NCI-H1694 treated with DMSO at 0.1 percent for 48 hours (cell line): ENCODE results near the gene ONECUT3.
"Not testable (repeated sequence)": the region's sequence is repeated elsewhere in the genome, so short reads cannot be mapped to it uniquely, and the experiment has no call there.

Source experiments
- DNase-seq: peaks from one replicate; lab custom pipeline; 2025; lab: John Stamatoyannopoulos, UW

The ONECUT3 gene

DNA sequence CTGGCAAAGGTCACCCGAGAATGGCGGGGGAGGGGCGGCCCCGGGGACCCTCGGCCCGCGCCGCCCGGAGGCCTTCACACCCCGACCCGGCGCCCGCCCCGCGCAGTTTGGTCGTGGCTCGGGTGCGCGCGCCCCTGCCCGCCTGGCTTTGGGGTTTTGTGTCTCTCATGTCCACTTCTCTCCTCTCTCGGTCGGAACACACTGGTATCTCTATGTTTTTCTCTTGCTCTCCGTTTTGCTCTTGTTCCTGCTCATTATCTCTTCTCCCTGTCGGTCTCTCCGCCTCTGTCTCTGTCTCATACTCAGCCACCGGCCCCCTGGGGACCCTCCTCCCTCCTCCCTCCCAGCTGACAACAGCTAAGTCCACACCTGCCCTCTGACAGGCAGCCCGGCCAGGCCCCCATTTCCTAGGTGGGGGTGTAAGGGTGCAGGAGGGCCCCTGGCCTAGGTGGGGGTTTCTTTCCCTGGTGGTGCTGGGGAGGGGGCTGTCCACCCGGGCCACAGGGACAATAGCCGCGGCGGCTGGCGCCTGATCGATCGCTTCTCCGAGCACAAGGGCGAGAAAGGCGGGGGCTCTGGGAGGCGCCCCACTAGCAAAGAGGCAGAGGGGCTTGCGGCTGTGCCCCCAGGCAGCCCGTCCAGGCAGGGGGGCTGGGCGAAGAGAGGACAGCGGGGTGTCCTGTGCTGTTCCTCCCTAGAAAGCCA is 2.3 kb downstream of the ONECUT3 start:
- no peak for DNase-seq

DNA sequence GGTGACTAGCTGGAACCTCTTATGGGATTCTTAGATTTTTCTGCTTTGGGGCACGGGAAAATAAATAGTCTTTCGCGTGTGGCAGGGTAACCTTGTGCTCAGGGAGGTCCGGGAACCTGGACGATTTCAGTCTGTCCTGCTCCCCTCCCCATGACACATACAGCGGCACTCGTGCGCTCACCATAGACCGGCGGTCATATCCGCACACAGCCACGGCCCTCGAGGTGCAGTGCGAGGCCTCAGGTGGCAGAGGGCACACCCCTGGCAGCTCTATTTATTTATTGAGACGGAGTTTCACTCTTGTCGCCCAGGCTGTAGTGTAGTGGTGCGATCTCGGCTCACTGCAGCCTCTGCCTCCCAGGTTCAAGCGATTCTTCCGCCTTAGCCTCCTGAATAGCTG is 3.0 kb downstream of the ONECUT3 start:
- no peak for DNase-seq

DNA sequence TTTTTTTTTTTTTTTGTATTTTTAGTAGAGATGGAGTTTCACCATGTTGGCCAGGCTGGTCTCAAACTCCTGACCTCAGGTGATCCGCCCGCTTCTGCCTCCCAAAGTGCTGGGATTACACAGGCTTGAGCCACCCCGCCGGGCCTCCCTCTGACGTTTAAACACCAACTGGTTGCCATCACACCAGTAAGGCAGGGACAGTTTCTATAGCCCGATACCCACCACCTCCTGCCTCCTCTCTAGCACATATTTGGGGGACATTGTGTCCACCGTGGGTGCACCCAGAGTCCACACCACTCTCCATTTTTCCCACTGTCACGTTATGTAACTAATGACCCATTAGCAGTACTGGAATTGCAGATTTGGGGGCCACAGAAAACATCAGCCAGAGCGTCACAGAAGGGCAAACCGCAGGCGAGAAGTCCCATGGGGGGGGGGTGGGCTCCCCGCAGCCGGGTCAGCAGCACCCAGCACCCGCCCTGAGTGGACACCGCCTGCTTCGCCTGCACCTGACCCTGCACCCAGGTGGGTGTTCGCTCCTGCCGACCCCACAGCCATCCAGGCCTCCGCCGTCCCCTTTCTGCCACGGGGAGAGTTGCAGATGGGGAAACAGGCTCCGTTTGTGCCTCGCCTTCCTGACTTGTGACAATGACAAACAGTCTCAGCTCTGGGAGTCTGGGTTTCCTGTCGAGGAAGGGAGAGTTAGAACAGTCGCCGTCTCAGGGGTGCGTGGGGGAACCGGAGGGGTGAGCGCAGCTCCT is 3.6 kb downstream of the ONECUT3 start:
- no peak for DNase-seq

DNA sequence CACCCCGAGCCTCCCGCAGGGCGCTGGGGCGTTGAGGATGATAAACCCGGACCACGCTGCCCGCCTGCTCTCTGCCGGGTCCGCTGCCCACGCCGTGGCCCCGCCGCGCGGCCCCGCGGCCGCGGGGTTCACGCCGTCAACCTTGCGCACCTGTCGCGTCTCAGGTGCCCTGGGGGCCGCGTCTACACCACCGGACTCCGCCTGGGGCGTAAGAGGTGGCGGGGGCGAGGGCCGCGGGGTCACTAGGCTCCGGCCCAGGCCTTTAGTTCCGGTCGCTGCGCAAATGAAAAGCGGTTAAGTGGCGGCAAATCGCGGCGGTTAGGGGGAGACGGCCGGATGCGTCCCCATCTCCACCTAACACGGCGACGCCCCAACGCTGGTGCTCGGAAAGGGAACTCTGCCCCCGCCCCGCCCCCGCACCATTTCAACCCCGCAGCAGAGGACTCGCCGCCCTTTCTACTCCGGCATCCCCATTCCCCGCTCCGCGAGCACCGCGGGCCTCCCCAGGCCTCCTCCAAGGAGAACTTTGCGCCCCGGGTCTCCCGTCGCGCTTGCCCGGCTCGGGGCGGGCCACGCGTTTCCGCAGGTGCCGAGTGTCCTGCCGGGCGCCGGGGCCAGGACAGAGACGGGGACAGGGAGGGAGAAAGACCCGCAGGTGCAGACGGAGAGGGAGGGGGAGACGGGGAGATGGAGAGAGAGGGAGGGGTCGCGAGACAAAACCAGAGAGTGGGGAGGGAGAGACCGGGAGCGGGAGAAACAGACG is 4.3 kb downstream of the ONECUT3 start:
- DNase-seq = no peak

DNA sequence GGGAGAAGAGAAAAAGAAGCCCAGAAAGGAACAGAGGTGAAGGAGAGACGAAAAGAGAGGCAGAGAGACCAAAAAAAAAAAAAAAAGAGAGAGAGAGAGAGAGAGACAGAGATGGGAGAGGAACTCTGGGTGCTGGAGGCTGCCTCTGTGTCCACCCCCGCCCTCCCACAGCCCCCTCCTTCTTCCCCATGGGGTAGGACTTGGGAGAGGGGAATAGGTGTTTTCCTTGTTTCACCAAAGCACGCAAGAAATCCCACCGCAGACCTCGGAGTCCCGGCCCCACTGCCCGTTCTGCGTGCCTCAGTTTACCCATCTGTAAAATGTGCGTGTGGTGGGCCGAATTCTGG is 4.9 kb downstream of the ONECUT3 start:
- DNase-seq = no peak

DNA sequence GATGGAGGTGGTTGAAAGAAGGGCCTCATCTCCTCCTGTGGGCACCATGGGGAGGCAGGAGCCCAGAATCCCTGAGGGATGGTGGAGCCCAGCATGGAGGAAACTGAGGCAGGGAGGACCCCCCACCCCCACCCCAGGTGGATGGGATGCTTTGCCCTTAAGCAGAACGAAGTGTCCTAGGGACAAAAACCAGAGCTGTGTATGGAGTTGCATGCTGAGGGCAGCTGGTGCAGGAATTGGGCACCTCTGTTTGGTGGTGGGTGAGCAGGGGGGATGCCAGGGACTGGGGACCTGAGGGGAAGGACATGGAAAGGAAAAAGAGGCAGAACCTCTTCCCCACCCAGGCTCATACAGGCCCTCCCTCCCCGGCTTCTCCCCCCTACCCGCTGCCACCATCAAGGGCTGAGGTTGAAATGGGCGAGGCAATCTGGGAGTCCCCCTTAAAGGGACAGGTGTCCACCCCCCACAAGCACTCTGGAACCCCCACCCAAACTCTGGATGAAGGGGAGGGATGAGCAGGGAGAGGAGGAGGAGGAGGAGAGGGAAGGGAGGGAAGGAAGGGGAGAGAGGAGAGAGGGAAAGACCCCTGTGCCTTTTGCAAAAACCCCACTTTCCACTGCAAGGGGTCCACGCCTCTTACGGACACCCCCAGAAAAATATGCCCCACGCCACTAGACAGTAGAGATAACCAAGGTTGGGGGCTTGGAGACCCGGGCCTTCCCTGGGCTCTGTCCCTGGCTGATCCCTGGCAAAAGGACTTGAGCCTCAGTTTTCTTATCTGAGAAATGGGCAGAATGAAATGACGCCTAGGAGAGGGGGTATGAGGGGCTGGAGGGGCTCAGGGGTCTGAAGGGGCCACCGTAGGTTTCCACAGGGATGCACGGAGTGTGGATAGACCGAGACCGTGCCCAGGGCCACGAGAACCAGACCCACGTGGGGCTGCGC is 5.9 kb downstream of the ONECUT3 start:
- no peak for DNase-seq

DNA sequence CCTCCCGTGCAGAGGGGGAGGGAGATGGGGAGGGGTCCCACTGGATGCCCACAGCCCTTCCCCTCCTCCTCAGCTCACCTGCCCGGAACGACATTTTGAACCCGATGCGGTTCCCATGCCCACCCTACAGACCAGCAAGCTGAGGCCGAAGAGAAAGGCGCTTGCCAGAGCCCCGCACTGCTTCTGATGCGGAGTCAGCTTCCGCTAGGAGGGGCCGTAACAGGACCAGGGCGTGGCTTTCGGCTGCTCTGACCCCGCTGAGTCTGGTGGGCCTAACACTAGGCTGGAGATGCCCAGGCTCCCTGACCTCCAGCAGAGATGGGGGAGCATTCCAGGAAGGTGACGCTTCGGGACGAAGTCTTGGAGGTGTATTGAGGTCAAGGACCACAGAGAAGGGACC is 6.7 kb downstream of the ONECUT3 start:
- DNase-seq = no peak

DNA sequence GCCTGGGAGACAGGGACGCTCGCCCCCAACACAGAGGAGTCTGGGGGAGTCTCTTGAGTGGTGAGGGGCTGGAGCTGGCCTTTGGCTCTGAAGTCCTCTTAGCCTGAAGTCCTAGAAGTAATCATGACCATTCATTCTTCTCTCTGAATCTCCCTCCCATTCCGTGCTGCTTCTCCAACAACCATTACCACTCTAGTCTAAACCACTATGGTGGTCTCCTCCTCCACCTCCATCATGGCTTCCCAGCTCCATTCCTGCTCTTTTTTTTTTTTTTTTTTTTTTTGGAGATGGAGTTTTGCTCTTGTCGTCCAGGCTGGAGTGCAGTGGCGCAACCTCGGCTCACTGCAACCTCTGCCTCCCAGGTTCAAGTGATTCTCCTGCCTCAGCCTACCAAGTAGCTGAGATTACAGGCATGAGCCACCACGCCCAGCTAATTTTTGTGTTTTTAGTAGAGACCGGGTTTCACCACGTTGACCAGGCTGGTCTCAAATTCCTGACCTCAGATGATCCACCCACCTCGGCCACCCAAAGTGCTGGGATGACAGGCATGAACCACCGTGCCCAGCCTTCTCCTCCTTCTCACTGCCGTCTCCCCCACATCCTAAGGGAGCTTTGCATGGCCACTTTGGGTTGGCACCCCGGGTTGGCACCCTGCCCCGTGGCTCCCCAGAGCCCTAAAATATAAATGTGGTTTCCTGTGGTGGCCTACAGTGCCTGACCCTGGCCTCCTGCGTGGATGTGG is 7.7 kb downstream of the ONECUT3 start:
- not testable (repeated sequence) for DNase-seq

DNA sequence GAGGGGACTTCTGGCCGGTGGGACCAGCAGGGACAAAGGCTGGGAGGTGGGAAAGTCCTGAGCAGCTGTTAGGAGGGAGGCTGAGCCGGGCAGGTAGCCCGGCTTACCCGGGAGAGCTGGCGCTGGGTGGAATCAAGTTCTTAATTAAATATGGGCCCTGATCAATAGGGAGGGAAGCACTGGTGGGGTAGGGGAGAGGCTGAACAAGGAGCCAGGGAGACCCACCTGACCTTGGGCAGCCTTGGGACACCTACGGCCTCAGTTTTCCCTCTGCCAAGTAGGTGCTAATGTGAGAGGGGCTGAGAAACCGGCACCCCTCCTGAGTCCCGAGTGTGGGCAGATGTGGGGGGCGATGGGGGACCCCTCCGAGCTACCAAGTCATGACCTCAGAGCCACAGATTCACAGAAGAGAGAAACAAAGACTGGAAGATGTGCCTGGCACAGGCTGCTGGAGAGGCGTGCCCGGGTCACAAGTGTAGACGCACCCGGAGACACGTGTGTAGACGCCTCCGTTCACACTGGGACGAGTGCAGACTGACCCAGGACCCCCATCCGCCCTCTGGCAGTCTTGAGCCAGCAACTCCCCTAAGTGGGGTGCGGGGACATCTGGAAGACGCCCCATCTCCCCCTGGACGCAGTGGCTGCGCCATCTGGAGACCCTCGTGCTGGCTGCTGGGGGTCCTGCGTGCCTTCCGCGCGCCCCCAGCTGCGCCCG is 8.4 kb downstream of the ONECUT3 start:
- no peak for DNase-seq

DNA sequence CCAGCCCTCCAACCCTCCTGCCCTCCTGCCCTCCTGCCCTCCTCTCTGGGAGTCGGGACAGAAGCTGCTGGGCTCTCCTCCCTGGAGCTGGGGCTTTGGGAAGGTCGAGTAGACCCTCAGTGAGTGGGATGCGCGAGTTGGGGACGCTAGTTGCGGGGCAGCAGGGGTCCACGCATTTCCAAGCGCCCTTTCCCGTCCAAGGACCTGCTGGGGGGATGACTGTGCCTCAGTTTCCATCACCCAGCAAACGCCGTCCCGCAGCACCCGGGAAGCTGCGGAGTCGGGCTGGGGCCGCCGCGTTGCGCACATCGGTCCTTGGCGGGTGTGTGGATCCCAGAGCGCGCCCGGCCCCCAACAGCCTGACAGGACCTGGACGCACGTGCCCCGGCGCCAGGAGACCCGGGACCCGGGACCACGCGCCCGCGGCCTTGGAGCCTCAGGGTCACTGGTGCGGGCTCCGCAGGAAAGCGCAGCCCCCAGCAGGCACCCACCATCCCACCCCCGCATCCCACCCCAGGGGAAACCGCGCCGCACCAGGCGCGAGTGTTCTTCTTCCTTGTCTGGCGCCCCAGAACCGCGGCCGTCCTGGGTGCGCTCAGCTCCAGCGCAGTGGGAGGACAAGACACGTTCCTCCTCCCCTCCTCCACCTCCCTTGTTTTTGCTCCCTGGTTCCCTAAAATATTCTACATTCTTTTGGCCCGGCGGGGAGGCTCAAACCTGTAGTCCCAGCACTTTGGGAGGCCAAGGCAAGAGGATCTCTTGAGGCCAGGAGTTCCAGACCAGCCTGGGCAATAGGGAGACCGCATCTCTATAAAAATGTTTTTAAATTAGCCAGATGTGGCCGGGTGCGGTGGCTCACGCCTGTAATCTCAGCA is 9.2 kb downstream of the ONECUT3 start:
- DNase-seq = no peak

DNA sequence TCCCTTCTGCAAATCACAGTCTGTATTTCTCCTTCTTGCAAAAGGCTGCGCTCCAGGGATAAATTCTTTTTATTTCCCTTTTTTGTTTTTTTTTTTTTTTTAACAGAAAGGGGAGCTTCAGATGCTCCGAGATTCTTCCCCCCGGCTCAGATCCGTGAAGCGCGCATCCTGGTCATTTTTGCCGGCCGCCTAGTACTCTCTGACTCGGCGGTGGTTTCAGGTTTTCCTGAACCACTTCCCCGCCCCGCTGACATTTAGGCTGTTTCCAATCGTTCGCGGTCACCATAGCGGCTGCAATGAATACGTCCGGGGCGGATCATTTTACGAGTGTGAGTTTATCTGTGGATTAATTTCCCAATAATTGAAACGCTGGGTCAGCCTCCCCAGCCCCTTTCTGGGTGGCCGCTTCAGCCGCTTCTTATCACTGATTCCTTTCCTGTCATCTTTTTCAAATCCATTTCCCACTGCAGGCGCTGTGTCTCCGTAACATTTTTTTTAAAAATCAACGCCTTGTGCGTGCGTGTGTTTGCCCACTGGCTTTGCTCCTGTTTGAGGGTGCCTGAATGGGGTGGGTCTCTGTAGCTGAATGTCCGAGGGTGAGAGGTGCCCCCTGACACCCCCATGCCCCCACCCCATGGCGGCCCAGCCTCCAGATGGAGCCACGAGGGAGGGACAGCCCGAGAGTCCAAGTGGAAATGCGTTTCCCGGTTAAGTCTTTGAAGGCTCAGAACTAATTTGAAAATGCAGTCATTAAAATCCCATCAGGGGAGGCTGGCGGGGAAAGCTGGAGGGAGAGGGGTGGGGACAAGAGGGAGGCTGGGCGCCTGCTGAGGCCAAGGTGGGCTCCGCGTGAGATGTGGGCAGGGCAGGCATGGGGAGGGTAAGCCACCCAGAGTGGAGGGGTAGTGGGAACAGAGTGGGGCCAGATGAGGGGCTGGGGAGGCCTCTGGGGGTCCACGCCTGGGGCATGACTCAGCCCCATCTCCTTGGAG is 10.6 kb downstream of the ONECUT3 start:
- DNase-seq = no peak

DNA sequence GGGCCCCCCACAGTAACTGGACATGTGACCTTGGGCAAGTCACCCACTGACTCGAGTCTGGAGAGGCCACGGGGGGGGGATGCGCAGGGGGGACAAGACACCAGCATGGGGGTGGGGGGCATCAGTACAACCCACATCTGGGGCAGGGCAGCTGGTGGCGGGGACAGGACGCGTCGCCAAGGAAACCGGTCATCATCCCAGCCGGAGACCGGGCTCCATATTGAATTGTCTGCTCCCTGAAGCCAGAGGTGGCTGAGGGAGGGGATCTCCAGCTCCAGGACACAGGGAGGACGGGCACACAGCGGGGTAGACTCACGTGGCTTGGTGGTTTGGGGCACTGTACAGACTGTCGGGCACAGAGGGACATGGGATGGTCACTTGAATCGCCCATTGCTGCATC is 11.4 kb downstream of the ONECUT3 start:
- DNase-seq = no peak

DNA sequence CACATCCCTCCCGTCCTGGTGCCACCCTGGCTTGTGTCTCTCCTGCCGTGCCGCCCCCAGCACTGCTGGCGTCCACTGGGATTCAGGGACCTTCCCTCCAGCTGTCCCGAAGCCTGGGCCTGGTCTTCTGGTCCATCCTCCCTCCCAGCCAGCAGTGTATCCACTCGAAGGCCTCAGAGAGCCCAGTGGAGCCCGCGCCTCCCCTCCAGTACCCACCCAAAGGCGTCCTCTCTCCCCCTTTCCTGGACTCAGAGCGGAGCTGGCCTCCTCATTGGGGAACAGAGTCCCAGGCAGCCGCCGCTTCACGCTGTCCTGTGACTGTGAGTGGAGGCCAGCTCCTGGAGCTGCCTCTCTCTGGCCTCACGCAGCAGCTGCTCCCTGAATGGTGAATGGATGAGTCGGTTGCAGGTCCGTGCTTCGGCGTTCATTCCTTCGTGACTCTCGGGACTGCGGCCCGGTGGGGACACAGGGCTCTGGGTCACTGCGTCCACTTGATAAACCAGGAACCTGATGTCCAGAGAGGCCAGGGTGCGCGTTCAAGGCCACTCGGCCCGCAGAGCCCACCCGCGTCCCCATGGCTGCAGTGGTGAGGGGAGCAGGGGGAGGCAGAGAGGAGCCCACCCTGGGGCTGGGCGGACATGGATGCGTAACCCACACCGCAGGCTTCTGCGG is 12.1 kb downstream of the ONECUT3 start:
- no peak for DNase-seq

DNA sequence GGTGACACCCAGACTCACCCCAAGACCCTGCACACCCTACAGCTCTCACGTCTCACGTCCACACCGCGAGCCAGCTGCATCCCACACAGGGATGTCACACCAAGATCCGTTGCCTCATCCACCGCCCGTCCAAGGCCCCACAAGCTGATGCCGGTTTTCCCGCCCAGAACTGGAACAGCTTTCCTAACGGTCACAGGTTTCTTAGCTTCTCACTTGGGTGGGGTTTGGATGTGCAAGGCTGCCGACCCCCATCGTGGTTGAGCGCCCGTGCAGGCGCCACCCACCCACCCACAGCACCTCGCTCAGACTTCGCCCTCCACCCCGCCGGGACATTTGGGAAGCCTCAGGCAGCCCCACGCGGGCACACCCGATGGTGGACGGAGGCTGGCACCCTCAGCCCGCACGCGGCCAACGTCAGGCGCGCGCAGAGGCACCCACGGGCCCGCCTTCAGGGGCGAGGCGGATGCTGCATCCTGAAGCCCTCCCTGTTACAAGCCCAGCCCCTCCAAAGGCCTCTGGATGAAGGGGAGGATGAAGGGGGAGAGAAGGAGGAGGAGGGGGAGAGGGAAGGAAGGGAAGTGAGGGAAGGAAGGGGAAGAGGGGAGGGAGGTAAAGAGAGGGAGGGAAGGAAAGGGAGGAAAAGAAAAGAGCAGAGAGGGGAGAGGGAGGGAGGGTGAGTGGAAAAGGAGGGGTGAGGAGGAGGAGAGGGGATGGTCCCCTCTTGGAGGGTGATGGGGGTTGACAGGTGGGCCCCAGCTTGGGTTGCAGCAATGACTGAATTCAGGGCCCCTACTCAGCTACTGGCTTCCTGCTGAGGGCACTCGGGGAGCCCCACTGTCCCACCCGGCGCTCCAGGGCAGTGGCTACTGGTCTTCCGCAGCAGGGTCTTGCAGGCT is 12.8 kb downstream of the ONECUT3 start:
- no peak for DNase-seq

DNA sequence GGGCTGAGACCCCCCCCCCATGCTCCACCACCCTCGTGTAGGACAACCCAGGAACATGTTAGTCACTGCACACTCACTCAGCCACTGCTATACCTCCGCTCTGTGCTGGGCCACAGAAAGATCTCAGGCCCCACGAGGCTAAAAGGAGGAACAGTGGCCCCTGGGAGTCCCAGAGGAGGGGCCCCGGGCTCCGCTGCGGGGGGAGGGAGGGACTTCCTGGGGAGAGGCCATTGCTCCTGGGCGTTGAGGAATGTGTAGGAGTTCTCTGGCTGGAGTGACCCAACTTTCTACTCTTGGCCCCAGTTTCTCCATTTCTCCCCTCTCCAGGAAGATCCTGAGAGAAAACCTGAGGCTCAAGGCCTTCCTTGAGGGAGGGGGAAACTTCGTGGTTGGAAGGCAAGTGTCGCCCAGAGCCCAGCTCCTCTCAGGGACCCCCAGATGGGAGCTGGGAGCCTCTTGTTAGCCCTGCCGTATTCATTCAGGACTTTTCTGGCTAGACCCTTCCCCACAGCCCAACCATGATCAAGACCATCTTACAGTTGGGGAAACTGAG is 13.6 kb downstream of the ONECUT3 start:
- DNase-seq = no peak

DNA sequence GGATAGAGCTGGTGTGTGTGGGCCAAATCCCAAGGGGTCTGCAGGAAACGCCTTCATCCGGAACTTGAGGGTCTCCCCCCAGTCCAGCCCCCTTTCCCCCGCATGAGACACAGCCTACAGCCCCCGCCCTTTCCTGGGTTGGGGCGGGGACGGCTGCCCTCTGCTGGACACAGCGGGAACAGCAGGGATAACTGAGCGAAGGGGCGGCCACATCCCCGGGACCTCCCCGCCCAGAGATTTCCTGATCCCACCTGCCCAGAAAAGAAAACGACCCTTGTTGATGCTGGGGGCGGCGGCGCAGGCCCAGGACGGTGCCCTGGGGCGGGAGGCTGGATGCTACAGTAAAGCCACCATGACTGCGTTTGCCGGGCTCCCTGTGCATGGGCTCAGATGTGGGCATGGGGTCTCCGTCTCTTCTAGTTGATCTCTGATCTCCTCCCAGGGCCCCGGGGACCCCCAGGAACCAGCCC is 14.2 kb downstream of the ONECUT3 start:
- no peak for DNase-seq
